ENCODE measurements around the gene COX19.
"Not testable (repeated sequence)": the region's sequence is repeated elsewhere in the genome, so short reads cannot be mapped to it uniquely, and the experiment has no call there.

COX19 gene

GRCh38 chr7:1010226-1010625 is 34.9 kb upstream of the COX19 start:
- no peak for DNase-seq (ENCODE audit: low read depth)
- H3K4me3 ChIP-seq (ENCODE audit: low read depth, low read length) = no peak overlapping the region
- TF ChIP-seq CTCF (IDR thresholded peaks at IDR 0.05; ENCODE audit: control insufficient read depth, extremely low read depth, insufficient read depth) = no peak

- no peak for TF ChIP-seq CTCF (IDR thresholded peaks at IDR 0.05; ENCODE audit: control insufficient read depth, extremely low read depth, insufficient read depth)
- no peak for DNase-seq (ENCODE audit: low read depth)
These were observed 34.4 kb upstream of the COX19 start for GRCh38 chr7:1009747-1010146.

GRCh38 chr7:1008733-1009363 is 33.5 kb upstream of the COX19 start:
- TF ChIP-seq CTCF (IDR thresholded peaks at IDR 0.05; ENCODE audit: control insufficient read depth, extremely low read depth, insufficient read depth) = no peak
- no peak overlapping the region for H3K4me3 ChIP-seq (ENCODE audit: low read depth, low read length)
- no peak for DNase-seq (ENCODE audit: low read depth)

More at GRCh38 chr7:1009747-1010146, 34.4 kb upstream of the COX19 start:
- no peak overlapping the region for H3K4me3 ChIP-seq (ENCODE audit: low read depth, low read length)

GRCh38 chr7:1007901-1008300 is 32.6 kb upstream of the COX19 start:
- no peak overlapping the region for H3K4me3 ChIP-seq (ENCODE audit: low read depth, low read length)
- DNase-seq (ENCODE audit: low read depth) = no peak
- TF ChIP-seq CTCF (IDR thresholded peaks at IDR 0.05; ENCODE audit: control insufficient read depth, extremely low read depth, insufficient read depth) = no peak

- no peak for TF ChIP-seq CTCF (IDR thresholded peaks at IDR 0.05; ENCODE audit: control insufficient read depth, extremely low read depth, insufficient read depth)
- H3K4me3 ChIP-seq (ENCODE audit: low read depth, low read length) = no peak overlapping the region
- no peak for DNase-seq (ENCODE audit: low read depth)
These were observed 30.0 kb upstream of the COX19 start for GRCh38 chr7:1005303-1005702.

- no peak for DNase-seq (ENCODE audit: low read depth)
- TF ChIP-seq CTCF (IDR thresholded peaks at IDR 0.05; ENCODE audit: control insufficient read depth, extremely low read depth, insufficient read depth) = no peak
- no peak overlapping the region for H3K4me3 ChIP-seq (ENCODE audit: low read depth, low read length)
These were observed 28.9 kb upstream of the COX19 start for GRCh38 chr7:1004018-1004852.

- not testable (repeated sequence) for H3K4me3 ChIP-seq (ENCODE audit: low read depth, low read length); DNase-seq (ENCODE audit: low read depth)
These were observed 27.1 kb upstream of the COX19 start for GRCh38 chr7:1002445-1002844.

- not testable (repeated sequence) for DNase-seq (ENCODE audit: low read depth); H3K4me3 ChIP-seq (ENCODE audit: low read depth, low read length)
These were observed 26.7 kb upstream of the COX19 start for GRCh38 chr7:1002026-1002425.

GRCh38 chr7:1001069-1001770 is 25.9 kb upstream of the COX19 start:
- not testable (repeated sequence) for H3K4me3 ChIP-seq (ENCODE audit: low read depth, low read length); DNase-seq (ENCODE audit: low read depth)
